ENCODE results near the gene SHC2. TPM values are rescaled to one million over a fixed set of nuclear protein-coding genes. Genes with fewer than 3 reads are reported as not detected.
"Not testable (repeated sequence)": the region's sequence is repeated elsewhere in the genome, so short reads cannot be mapped to it uniquely, and the experiment has no call there.

SHC2 gene
- total RNA-seq, 1 donor from 2014 or later = 29.7 TPM

- H3K79me2 ChIP-seq (ENCODE audit: insufficient read depth, low read length) = no peaks in the 10 kb centered on the region
- H2AFZ ChIP-seq (ENCODE audit: low read depth, low read length) = no peak overlapping the region
- no peak overlapping the region for H3K4me2 ChIP-seq (ENCODE audit: low read length)
- no peak overlapping the region for H3K27ac Mint-ChIP-seq (ENCODE audit: unreplicated experiment)
- TF ChIP-seq EZH2 (IDR thresholded peaks at IDR 0.05; ENCODE audit: insufficient read depth, low read length) = no peak
- TF ChIP-seq, protein P1, sequence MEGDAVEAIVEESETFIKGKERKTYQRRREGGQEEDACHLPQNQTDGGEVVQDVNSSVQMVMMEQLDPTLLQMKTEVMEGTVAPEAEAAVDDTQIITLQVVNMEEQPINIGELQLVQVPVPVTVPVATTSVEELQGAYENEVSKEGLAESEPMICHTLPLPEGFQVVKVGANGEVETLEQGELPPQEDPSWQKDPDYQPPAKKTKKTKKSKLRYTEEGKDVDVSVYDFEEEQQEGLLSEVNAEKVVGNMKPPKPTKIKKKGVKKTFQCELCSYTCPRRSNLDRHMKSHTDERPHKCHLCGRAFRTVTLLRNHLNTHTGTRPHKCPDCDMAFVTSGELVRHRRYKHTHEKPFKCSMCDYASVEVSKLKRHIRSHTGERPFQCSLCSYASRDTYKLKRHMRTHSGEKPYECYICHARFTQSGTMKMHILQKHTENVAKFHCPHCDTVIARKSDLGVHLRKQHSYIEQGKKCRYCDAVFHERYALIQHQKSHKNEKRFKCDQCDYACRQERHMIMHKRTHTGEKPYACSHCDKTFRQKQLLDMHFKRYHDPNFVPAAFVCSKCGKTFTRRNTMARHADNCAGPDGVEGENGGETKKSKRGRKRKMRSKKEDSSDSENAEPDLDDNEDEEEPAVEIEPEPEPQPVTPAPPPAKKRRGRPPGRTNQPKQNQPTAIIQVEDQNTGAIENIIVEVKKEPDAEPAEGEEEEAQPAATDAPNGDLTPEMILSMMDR (IDR thresholded peaks at IDR 0.05; ENCODE audit: insufficient read depth, low read depth, low read length) = no peak
- DNase-seq (ENCODE audit: low read depth) (no peak), FAIRE-seq (no peak)
- no peaks in the 10 kb centered on the region for H4K20me1 ChIP-seq (ENCODE audit: insufficient read depth, low read length)
- no peaks in the 10 kb centered on the region for H3K36me3 ChIP-seq (ENCODE audit: insufficient read depth, low read length)
- H3K9me3 ChIP-seq (ENCODE audit: insufficient read depth, low read depth, low read length) = no peaks in the 10 kb centered on the region
- H3K4me3 ChIP-seq (ENCODE audit: insufficient read depth, low read depth, low read length) = no peak overlapping the region
- no peaks in the 10 kb centered on the region for H3K27me3 ChIP-seq (ENCODE audit: insufficient read depth, low read length)
- H3K4me1 Mint-ChIP-seq (ENCODE audit: low read depth, unreplicated experiment) = no peaks in the 10 kb centered on the region
- no peaks in the 10 kb centered on the region for H3K9me3 Mint-ChIP-seq (ENCODE audit: unreplicated experiment)
- no peak overlapping the region for H3K27ac ChIP-seq (ENCODE audit: low read depth, low read length)
- peaks cover 11% of the 10 kb centered on the region for H3K36me3 Mint-ChIP-seq (ENCODE audit: low read depth, unreplicated experiment)
- H3K4me3 Mint-ChIP-seq (ENCODE audit: unreplicated experiment) = no peak overlapping the region
- no peak overlapping the region for H3K9ac ChIP-seq (ENCODE audit: low read length)
- H3K4me1 ChIP-seq (ENCODE audit: insufficient read depth, low read length) = no peaks in the 10 kb centered on the region
- H3K27me3 Mint-ChIP-seq (ENCODE audit: low read depth, unreplicated experiment) = peaks cover 1% of the 10 kb centered on the region
Observed at GRCh38 chr19:423691-424466, 37.0 kb downstream of the SHC2 start.

DNA sequence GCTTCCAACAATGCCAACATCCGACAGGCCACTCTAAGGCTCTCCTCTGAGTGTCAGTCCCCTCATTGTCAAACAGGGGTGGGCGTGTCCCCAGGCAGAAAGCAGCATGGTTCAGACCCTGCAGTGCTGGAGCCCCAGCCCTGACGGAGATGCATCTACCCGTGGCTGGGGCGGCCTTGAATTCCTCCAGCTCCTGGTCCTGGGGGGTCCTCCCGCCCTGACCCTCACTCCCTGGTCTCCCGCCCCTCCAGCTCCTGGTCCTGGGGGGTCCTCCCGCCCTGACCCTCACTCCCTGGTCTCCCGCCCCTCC, 38.0 kb downstream of the SHC2 start:
- H3K36me3 ChIP-seq (ENCODE audit: insufficient read depth, low read length); H3K9me3 Mint-ChIP-seq (ENCODE audit: unreplicated experiment); H3K4me2 ChIP-seq (ENCODE audit: low read length); H3K9me3 ChIP-seq (ENCODE audit: insufficient read depth, low read depth, low read length); FAIRE-seq; H3K27ac ChIP-seq (ENCODE audit: low read depth, low read length); H3K27me3 ChIP-seq (ENCODE audit: insufficient read depth, low read length); H3K27ac Mint-ChIP-seq (ENCODE audit: unreplicated experiment); H3K4me3 ChIP-seq (ENCODE audit: insufficient read depth, low read depth, low read length); H3K4me3 Mint-ChIP-seq (ENCODE audit: unreplicated experiment); H4K20me1 ChIP-seq (ENCODE audit: insufficient read depth, low read length); H3K36me3 Mint-ChIP-seq (ENCODE audit: low read depth, unreplicated experiment); H2AFZ ChIP-seq (ENCODE audit: low read depth, low read length); H3K4me1 ChIP-seq (ENCODE audit: insufficient read depth, low read length); H3K4me1 Mint-ChIP-seq (ENCODE audit: low read depth, unreplicated experiment); H3K27me3 Mint-ChIP-seq (ENCODE audit: low read depth, unreplicated experiment); DNase-seq (ENCODE audit: low read depth); H3K9ac ChIP-seq (ENCODE audit: low read length); H3K79me2 ChIP-seq (ENCODE audit: insufficient read depth, low read length): not testable (repeated sequence)

GRCh38 chr19:422213-422916, 38.5 kb downstream of the SHC2 start:
- H3K4me1 Mint-ChIP-seq (ENCODE audit: low read depth, unreplicated experiment) = peaks cover 3% of the 10 kb centered on the region
- Histone ChIP-seq H3K9me3 (ENCODE audit: insufficient read depth, low read depth, low read length) (no peaks in the 10 kb centered on the region), H3K4me2 (ENCODE audit: low read length) (no peak overlapping the region), H2AFZ (ENCODE audit: low read depth, low read length) (no peak overlapping the region), H3K4me1 (ENCODE audit: insufficient read depth, low read length) (no peaks in the 10 kb centered on the region), H3K27me3 (ENCODE audit: insufficient read depth, low read length) (no peaks in the 10 kb centered on the region), H3K9ac (ENCODE audit: low read length) (no peak overlapping the region), H4K20me1 (ENCODE audit: insufficient read depth, low read length) (no peaks in the 10 kb centered on the region), H3K36me3 (ENCODE audit: insufficient read depth, low read length) (no peaks in the 10 kb centered on the region), H3K4me3 (ENCODE audit: insufficient read depth, low read depth, low read length) (no peak overlapping the region), H3K27ac (ENCODE audit: low read depth, low read length) (no peak overlapping the region), H3K79me2 (ENCODE audit: insufficient read depth, low read length) (no peaks in the 10 kb centered on the region)
- H3K9me3 Mint-ChIP-seq (ENCODE audit: unreplicated experiment) = no peaks in the 10 kb centered on the region
- peaks cover 6% of the 10 kb centered on the region for H3K36me3 Mint-ChIP-seq (ENCODE audit: low read depth, unreplicated experiment)
- no peak overlapping the region for H3K4me3 Mint-ChIP-seq (ENCODE audit: unreplicated experiment)
- peaks cover 1% of the 10 kb centered on the region for H3K27me3 Mint-ChIP-seq (ENCODE audit: low read depth, unreplicated experiment)
- FAIRE-seq = no peak
- DNase-seq (ENCODE audit: low read depth) = no peak
- no peak overlapping the region for H3K27ac Mint-ChIP-seq (ENCODE audit: unreplicated experiment)
- TF ChIP-seq, protein P1 (IDR thresholded peaks at IDR 0.05; ENCODE audit: insufficient read depth, low read depth, low read length) = no peak
- TF ChIP-seq EZH2 (IDR thresholded peaks at IDR 0.05; ENCODE audit: insufficient read depth, low read length) = no peak
